HUES6 (cell line): ENCODE measurements around the gene ZNF358.

Source experiments
- H3K27ac ChIP-seq: 2 replicates; pipeline ENCODE4 v1.7.0; 2013; ENCODE audit warnings: low read depth, mild to moderate bottlenecking, low read length, inconsistent platforms
- H3K27me3 ChIP-seq: 2 replicates; pipeline ENCODE4 v1.6.1; 2013; ENCODE audit warnings: low read length; ENCODE audit not compliant: control insufficient read depth, insufficient read depth
- H3K36me3 ChIP-seq: 2 replicates; pipeline ENCODE4 v1.6.1; 2013; ENCODE audit warnings: low read length; ENCODE audit not compliant: control insufficient read depth, insufficient read depth
- H3K4me1 ChIP-seq: 2 replicates; pipeline ENCODE4 v1.6.1; 2013; ENCODE audit warnings: low read length; ENCODE audit not compliant: control insufficient read depth, insufficient read depth
- H3K4me3 ChIP-seq: 2 replicates; pipeline ENCODE4 v1.5.1; 2013; ENCODE audit warnings: low read depth, low read length
- H3K9ac ChIP-seq: one replicate; pipeline ENCODE4 v1.6.1; 2013; ENCODE audit warnings: mild to moderate bottlenecking, low read length
- H3K9me3 ChIP-seq: 2 replicates; pipeline ENCODE4 v1.6.1; 2013; ENCODE audit warnings: low read depth, low read length; ENCODE audit not compliant: control insufficient read depth, insufficient read depth

Gene ZNF358

GRCh38 chr19:7515645-7516151 lies at the start of gene ZNF358:
TSS of gene ZNF358 (plus strand) at chr19:7516103. CDS start at chr19:7519243, 3,140 bp downstream.
- Histone ChIP-seq H3K9me3 (no peaks in the 10 kb centered on the region), H3K4me3 (peak within 1 kb of the TSS; percentile 83), H3K36me3 (no peaks in the 10 kb centered on the region), H3K9ac (peak within 1 kb of the TSS; percentile 85), H3K27me3 (no peaks in the 10 kb centered on the region), H3K27ac (peak within 1 kb of the TSS; percentile 65), H3K4me1 (peaks cover 13% of the 10 kb centered on the region)

DNA sequence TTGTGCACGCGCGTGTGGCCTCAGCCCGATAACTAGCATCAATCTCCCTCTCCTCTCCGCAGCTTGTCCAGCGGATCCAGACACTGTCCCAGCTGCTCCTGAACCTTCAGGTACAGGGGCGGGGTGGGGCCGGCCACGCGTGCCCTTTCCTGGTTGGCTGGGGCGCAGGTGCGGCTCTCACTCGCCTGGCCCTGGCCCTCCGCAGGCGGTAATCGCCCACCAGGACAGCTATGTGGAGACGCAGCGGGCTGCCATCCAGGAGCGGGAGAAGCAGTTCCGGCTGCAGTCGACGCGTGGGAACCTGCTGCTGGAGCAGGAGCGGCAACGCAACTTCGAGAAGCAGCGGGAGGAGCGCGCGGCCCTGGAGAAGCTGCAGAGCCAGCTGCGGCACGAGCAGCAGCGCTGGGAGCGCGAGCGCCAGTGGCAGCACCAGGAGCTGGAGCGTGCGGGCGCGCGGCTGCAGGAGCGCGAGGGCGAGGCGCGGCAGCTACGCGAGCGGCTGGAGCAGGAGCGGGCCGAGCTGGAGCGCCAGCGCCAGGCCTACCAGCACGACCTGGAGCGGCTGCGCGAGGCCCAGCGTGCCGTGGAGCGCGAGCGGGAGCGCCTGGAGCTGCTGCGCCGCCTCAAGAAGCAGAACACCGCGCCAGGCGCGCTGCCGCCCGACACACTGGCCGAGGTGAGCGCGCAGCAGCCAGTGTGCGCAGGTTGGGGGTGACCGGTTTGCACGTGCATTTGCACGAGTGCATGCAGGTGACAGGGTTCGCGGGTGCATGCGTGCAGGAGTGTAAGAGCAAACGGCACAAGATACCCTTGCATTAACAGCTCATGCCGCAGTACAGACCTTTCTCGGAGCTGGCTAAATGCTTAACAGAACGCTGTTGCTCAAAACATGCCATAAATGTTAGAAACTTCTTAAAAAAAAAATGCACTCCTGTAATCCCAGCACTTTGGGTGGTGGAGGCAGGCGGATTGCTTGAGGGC lies 48.6 kb upstream of the ZNF358 start:
- Histone ChIP-seq H3K36me3 (peaks cover 73% of the 10 kb centered on the region), H3K27ac (no peak overlapping the region), H3K4me3 (no peak overlapping the region), H3K9me3 (no peaks in the 10 kb centered on the region), H3K4me1 (no peaks in the 10 kb centered on the region), H3K9ac (no peak overlapping the region), H3K27me3 (no peaks in the 10 kb centered on the region)

DNA sequence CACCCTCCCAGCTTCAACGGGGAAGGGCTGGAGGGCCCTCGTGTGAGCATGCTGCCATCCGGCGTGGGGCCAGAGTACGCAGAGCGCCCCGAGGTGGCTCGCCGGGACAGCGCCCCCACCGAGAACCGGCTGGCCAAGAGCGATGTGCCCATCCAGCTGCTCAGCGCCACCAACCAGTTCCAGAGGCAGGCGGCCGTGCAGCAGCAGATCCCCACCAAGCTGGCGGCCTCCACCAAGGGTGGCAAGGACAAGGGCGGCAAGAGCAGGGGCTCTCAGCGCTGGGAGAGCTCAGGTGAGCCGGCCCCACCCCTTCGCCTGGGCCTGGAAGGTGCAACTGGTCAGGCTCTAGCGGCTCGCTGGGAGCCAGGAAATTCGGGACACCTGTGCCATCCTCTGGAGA lies 47.1 kb upstream of the ZNF358 start:
- Histone ChIP-seq H3K27me3 (no peaks in the 10 kb centered on the region), H3K36me3 (peaks cover 62% of the 10 kb centered on the region), H3K27ac (no peak overlapping the region), H3K9ac (no peak overlapping the region), H3K4me1 (no peaks in the 10 kb centered on the region), H3K4me3 (no peak overlapping the region), H3K9me3 (no peaks in the 10 kb centered on the region)

- no peaks in the 10 kb centered on the region for H3K9me3 ChIP-seq
- peaks cover 55% of the 10 kb centered on the region for H3K36me3 ChIP-seq
- no peak overlapping the region for H3K4me3 ChIP-seq
- H3K4me1 ChIP-seq, result no peaks in the 10 kb centered on the region
- no peaks in the 10 kb centered on the region for H3K27me3 ChIP-seq
- H3K27ac ChIP-seq, result no peak overlapping the region
- no peak overlapping the region for H3K9ac ChIP-seq
Observed at GRCh38 chr19:7469669-7470285, 46.1 kb upstream of the ZNF358 start.

DNA sequence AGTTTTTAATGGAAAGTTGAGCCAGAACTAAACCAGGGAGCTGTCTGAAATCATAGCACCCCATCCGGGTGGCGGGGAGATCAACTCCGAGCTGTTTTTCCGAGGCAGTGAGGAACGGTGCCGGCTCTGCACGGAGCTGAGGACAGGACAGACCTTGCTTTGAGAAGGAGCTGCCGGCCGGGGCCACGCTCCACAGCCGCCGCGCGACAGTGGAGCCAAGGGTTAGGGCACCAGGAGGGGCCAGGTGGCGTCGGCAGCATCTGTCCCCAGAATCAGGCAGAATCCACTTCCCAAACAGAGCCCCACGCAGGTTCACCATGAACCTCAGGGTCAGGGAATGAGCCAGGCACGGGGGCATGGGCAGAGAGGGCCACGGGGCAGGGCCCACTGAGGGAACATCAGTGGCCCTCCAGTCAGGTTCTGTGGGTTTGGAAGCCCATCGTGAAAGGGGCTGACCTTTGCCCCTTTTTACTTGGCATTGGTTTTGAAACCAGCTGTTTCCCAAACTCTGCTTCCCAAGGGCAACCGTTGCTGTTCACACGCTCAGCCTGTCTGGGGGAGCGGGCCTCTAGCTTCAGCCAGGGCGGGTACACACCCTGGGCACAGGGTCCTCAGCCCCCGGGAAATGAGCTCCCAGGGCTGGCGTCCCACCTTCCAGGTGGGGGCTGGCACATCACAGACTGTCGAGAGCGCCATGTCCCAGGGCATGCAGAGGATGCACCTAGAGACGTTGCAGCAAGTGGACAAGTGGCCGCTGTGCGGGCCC lies 45.2 kb upstream of the ZNF358 start:
- H3K4me3 ChIP-seq, result no peak overlapping the region
- H3K9me3 ChIP-seq, result no peaks in the 10 kb centered on the region
- H3K27ac ChIP-seq, result no peak overlapping the region
- no peaks in the 10 kb centered on the region for H3K4me1 ChIP-seq
- H3K9ac ChIP-seq, result no peak overlapping the region
- H3K36me3 ChIP-seq, result peaks cover 51% of the 10 kb centered on the region
- no peaks in the 10 kb centered on the region for H3K27me3 ChIP-seq

GRCh38 chr19:7471696-7472615 lies 43.9 kb upstream of the ZNF358 start:
- no peak overlapping the region for H3K4me3 ChIP-seq
- no peaks in the 10 kb centered on the region for H3K27me3 ChIP-seq
- H3K4me1 ChIP-seq, result no peaks in the 10 kb centered on the region
- H3K27ac ChIP-seq, result no peak overlapping the region
- peaks cover 49% of the 10 kb centered on the region for H3K36me3 ChIP-seq
- H3K9me3 ChIP-seq, result no peaks in the 10 kb centered on the region
- H3K9ac ChIP-seq, result no peak overlapping the region

GRCh38 chr19:7475665-7476064 lies 40.2 kb upstream of the ZNF358 start:
- Histone ChIP-seq H3K27me3 (no peaks in the 10 kb centered on the region), H3K27ac (no peak overlapping the region), H3K4me1 (peaks cover 6% of the 10 kb centered on the region), H3K9ac (no peak overlapping the region), H3K4me3 (no peak overlapping the region), H3K9me3 (no peaks in the 10 kb centered on the region), H3K36me3 (peaks cover 17% of the 10 kb centered on the region)

DNA sequence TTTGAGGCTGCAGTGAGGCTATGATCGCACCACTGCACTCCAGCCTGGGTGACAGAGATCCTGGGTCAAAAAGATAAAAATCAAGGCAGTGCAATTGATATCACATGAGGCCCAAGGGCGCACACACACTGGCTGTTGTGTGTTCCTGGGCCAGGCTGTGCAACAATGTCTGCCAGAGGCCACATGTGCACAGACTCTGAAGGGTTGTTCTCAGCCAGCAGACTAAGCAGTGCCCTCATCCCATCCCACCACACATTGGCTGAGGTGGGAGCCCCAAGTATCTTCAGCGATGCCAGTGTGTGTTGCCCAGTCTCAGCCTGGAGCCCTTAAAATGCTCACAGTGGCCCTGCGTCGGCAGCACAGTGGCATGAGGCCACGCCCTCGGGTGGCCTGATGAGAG lies 39.7 kb upstream of the ZNF358 start:
- Histone ChIP-seq H3K9ac (no peak overlapping the region), H3K27me3 (no peaks in the 10 kb centered on the region), H3K4me1 (peaks cover 10% of the 10 kb centered on the region), H3K9me3 (no peaks in the 10 kb centered on the region), H3K36me3 (peaks cover 11% of the 10 kb centered on the region), H3K27ac (no peak overlapping the region), H3K4me3 (no peak overlapping the region)

DNA sequence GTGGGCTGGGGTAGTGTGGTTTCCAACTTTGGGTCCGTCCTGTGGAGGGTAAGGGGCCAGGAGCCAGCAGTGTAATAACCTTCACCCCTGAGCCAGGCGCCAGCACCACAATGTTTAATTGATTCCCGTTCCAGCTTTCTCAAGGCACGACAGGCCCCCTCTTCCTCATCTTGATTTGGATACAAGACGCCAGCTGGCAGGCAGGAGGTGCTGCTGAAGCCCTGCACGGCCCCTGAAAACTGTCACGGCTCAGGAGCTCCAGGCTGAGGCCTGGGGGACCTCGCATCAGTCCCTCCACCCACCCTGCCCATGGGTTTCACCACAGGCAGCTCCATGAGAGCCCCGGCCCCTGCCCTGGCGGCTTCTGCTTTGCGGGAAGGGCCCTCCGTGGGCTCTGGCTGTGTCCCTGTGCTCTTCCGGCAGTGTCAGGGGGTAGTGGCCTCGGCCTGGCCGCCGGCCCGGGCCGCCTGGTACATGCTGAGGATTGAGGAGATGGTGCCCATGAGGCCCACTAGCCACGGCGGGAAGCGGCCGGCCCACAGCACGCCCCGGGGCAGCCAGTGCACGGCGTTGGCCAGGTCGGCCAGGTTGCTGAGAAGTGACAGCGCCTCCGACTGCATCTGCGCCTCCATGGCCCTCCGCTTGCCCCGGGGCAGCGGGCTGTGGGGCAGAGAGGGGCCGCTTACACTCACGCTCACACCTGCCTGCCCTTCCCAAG lies 39.0 kb upstream of the ZNF358 start:
- Histone ChIP-seq H3K27ac (no peak overlapping the region), H3K4me3 (no peak overlapping the region), H3K27me3 (no peaks in the 10 kb centered on the region), H3K9ac (no peak overlapping the region), H3K36me3 (peaks cover 5% of the 10 kb centered on the region; the same call in 1 of the 2 replicates), H3K9me3 (peaks cover 2% of the 10 kb centered on the region; the same call in 1 of the 2 replicates), H3K4me1 (peaks cover 10% of the 10 kb centered on the region)
